OCI-M2 (cell line): ENCODE measurements around the gene CSMD2.

Source experiments
- DNase-seq: peaks from one replicate; lab custom pipeline; 2025; ENCODE audit not compliant: unreplicated experiment; lab: John Stamatoyannopoulos, UW

Gene CSMD2

DNA sequence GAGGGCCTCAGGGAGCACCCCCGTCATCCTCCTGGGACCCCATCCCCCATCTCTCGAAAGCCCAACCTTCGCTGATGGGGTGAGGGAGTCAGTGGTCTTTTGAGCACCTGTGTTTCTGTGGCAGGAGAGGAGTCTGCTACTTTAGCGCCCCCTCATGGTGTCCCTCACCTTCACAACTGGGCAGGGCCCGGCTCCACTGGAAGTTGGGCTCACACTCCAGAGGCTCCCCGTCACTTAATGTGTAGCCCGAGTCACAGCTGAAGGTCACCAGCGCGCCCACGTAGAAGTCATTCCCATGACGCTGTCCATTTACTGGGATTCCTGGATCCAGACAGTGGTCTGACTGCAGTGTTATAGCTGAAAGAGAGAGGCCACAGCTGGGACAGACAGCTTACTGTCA, 440.7 kb downstream of the CSMD2 start:
- DNase-seq: no peak

- no peak for DNase-seq
Measured at GRCh38 chr1:33723251-33723650, 441.8 kb downstream of the CSMD2 start.

DNA sequence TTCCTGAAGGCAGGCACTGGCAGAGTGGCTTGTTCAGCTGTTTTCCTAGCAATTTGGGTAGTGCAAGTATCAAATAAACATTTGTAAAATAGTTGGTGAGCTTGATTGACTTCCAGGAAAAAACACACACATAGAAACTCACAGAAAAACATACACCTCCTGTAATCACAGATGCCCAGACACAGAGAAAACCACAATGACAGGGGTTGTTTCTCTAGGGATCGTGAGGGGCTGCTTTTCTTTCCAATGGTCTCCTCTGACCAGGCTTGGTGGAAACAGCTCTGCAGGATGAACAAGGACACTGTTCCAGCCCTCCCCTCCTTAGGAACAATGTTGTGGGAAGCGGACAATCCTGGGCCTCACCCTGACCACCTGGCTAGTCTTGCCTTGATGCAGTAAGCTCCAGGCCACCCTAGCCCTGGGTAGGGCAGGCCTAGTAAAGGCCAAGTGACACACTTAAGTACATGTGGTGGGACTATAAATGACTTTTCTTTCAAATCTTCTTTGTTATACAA, 443.7 kb downstream of the CSMD2 start:
- no peak for DNase-seq

- no peak for DNase-seq
Measured at GRCh38 chr1:33719771-33720670, 445.0 kb downstream of the CSMD2 start.

DNA sequence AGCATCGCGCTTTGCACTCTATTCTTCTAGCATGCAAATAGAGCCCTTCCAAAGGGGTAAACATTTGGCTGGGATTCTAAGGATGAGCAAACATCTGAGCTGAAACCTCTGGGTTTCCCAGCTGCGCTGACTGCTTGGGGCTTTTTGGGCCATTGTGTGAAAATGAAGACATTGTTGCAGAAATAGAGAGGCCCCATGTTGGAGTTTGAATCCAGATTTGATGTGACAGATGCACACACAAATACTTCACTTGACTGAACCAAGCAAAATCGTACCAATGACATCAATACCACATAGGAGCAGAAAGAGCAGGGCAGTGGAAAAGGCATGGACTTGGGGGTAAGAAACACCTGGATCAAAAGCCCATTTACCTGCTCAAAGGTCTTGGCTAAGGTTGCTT, 445.7 kb downstream of the CSMD2 start:
- DNase-seq: no peak

DNA sequence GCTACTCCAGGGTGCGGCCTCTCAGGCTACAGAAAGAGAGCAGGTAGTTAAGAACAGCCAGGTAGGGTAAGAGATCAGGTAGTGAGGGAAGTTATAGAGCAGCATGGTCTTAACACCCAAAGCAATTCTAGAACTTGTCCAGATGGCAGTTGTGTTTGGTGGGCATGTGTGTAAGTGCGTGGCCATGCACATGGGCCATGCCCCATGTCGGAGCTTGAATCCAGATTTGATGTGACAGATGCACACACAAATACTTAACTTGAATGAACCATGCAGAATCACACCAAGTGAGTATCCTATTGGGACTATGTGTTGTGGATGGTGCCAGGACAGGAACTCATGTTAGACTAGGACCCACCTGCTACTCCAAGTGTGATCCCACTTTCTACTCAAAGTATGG, 446.8 kb downstream of the CSMD2 start:
- no peak for DNase-seq

GRCh38 chr1:33716976-33717688, 447.9 kb downstream of the CSMD2 start:
- DNase-seq: no peak

GRCh38 chr1:33715195-33715811, 449.7 kb downstream of the CSMD2 start:
- no peak for DNase-seq

DNA sequence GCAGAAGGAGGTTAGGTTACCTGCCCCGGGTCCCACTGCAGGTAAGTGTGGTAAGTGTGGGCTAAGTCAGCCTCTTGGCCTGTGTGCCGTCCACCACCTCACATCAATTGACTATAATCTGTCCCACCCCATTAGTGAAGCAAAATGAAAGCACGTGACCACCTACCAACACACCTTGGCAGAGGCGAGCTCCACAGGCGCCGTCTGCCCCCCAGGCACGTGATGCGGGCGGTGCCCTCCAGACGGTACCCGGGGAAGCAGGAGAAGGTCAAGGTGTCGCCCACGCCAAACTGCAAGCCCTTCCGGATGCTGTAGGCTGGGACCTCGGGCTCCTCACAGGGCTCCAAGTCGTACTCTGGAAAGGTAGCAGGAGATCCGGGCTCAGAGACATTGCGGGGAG, 450.6 kb downstream of the CSMD2 start:
- no peak for DNase-seq

DNA sequence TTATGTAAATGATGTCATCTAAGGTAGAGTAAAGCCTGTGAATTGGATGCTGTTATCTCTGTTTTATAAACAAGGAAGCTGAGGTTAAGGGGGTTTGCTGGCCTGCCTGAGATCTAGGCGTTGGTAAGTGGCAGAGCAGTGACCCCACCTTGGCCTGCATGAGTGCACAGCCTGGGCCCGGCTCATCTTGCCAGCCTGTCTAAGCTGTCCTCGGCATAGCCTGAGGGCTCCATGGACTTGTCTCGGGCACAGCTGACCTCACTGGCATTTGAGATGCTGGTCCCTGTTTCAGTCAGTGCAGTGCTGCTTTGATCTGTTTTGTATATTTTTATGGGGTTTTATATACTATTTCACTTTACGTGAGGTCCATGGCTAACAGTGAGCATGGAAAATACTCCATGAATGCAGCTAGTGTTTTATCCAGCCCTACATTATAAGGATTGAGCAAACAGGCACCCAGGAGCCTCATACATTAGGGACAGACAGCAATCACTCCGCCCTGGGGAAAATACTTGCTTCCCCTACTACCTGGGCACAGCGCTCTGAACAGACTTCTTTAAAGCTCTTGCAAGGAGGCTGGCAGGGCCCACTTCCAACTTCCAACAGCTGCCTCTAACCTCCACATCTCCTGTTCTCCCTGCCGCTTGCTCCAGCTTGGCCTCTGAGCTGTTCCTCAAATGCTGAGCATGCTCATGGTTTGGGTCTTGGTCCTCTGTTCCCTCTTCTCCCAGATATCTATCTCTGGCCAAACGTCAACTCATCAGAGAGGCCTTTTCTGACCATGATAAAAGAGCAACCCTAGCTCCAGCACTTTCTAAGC, 451.8 kb downstream of the CSMD2 start:
- DNase-seq: no peak

GRCh38 chr1:33712186-33712585, 452.8 kb downstream of the CSMD2 start:
- no peak for DNase-seq

GRCh38 chr1:33711511-33711910, 453.5 kb downstream of the CSMD2 start:
- DNase-seq: no peak

GRCh38 chr1:33710967-33711366, 454.1 kb downstream of the CSMD2 start:
- no peak for DNase-seq

- DNase-seq: no peak
Measured at GRCh38 chr1:33709783-33710718, 455.0 kb downstream of the CSMD2 start.

DNA sequence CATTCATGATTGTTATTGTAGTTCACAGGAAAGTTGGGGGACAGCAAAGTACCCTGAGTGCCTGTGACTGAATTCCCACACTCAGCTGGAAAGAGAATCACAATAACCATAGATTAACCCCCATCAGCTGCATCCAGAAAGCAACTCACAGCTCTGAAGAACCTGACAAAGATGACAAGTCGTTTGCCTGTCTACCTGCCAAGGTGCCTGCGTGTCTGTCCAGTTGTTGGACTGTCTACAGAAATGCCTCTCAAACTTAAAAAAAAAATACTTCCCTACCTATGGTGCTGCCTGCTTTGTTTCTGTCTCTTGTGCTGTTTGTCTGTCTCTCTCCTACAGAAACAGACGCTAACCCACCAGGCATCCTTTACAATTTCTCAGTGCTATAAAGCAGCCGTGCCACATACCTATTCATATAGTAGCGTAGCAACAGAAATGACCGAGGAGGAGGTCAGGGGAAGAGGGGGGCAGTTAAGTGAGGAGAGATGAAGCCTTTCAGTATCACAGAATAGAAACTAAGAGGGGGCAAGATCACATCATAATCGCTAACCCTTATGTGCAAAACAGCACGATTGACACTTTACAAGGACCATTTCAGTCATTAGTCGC, 455.8 kb downstream of the CSMD2 start:
- no peak for DNase-seq

DNA sequence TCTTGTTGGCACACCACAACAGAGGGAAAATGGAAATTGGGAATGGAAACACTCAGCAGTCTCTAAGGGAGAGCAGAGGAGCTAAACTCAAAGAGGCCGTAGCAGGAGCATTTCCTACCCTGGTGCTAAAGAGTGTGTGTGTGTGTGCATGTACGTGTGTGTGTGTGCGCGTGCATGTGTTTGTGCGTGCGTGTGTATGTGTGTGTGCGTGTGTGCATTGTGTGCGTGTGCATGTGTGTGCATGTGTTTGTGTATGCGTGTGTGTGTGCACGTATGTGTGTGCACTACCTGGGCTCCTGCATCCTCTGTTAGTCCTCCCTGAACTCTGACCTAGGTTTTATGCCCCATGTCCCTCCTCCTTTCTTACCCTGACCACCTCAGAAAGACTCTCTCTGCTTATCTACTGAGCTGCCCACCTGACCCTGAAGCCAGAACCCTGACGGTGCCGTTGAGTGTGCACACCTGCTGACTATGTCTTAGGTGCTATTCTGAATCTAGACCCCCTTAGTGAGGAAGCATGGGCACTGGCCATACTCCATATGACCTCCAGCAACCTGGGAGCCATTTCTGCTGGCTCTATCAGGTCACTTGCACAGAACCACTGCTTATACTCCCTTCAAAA, 458.3 kb downstream of the CSMD2 start:
- no peak for DNase-seq

GRCh38 chr1:33703464-33703863, 461.6 kb downstream of the CSMD2 start:
- DNase-seq: no peak

DNA sequence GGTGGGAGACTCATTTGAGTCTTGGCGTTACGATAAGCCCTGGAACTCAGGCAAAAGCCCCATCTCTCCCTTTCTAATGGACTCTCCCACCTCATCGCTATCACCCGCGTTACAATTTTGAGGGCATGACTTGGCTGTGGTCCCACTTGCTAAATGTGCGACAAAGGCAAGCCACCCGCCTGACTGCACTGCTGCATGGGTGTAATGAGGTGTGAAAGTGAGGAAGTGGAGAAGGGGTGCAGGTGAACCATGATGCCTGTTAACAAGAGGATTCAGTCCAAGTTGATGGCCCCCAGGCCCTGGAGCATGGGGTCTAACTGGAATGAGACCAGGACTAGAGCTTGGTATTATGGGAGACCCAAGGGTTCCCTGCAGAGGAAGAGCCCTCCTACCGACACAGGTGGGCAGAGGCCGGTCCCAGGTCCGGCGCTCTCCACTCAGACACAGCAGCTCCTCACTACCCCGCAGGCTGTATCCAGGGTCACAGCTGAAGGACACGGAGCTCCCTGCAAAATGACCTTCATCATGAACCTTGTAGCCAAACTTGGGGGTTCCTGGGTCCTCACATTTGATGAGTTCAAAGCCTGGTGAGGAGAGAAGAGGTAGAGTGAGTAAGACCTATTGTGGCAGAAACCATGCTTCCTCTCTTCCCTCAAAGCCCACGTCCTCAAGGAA, 466.5 kb downstream of the CSMD2 start:
- DNase-seq: no peak
